C4-2B (cell line): Measurements from ENCODE around the gene SIT1.

ENCODE experiments used
- CTCF ChIP-seq: fragments of 450-650 bp; conservative IDR thresholded peaks from 2 replicates; pipeline ENCODE4 v1.5.1; 2017; ENCODE audit warnings: mild to moderate bottlenecking
- ZFX ChIP-seq: fragments of 450-650 bp; IDR thresholded peaks from 2 replicates; pipeline ENCODE4 v1.6.1; 2017

DNA sequence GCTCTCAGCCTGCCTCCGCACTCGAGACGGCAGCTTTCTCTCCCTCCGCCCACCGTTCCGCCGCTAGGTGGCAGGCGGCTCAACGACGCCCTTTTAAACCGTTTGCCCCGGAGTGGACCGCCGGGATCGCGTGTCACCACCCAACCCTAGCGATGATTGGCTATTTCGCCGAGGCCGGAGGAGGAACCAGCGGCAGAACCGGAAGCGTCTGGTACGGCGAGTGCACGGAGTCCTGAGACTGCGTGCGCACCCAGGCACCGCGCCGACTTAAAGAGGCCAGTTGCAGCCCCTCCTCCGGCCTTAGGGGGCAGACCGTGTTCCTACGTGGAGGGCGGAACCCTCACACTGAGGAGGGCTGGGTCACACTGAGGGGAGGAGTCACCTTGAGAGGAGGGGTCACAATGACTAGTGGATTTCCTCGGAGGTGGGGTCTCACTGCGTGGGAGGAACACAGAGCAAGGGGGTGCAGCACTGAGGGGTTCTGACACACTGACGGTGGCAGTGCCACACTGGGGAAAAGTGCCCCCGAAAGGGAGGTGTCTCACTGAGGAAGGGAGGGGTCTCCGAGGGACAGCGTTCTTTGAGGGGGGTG, 46.6 kb downstream of the SIT1 start:
- TF ChIP-seq CTCF (peak; percentile 99), ZFX (no peak)
